H9 (cell line): Measurements from ENCODE around the gene RB1. TPM values are rescaled to one million over a fixed set of nuclear protein-coding genes. Genes with fewer than 3 reads are reported as not detected.

Source experiments
- DNase-seq: peaks from one replicate; pipeline ENCODE4 v3.0.0-alpha.2; 2017
- H2AFZ ChIP-seq: one replicate; pipeline ENCODE4 v1.6.1; 2013; ENCODE audit warnings: mild to moderate bottlenecking, low read length, control low read depth, moderate library complexity
- H2AK5ac ChIP-seq: 2 replicates; pipeline ENCODE4 v1.6.1; 2013; ENCODE audit warnings: low read length, control low read depth, mixed read lengths; ENCODE audit not compliant: insufficient read length
- H2BK120ac ChIP-seq: one replicate; pipeline ENCODE4 v1.6.1; 2013; ENCODE audit warnings: low read depth, mild to moderate bottlenecking, low read length, control low read depth, inconsistent platforms; ENCODE audit not compliant: poor library complexity, severe bottlenecking
- H2BK12ac ChIP-seq: 2 replicates; pipeline ENCODE4 v1.6.1; 2013; ENCODE audit warnings: low read length, control low read depth, mixed read lengths, low read depth; ENCODE audit not compliant: insufficient read length
- H2BK15ac ChIP-seq: 2 replicates; pipeline ENCODE4 v1.6.1; 2013; ENCODE audit warnings: low read depth, low read length, control low read depth
- H2BK20ac ChIP-seq: one replicate; pipeline ENCODE4 v1.6.1; 2013; ENCODE audit warnings: low read depth, mild to moderate bottlenecking, low read length, control low read depth, inconsistent platforms; ENCODE audit not compliant: poor library complexity, severe bottlenecking
- H2BK5ac ChIP-seq: 2 replicates; pipeline ENCODE4 v1.6.1; 2013; ENCODE audit warnings: low read length, control low read depth, mixed read lengths; ENCODE audit not compliant: insufficient read length
- H3K14ac ChIP-seq: 2 replicates; pipeline ENCODE4 v1.6.1; 2013; ENCODE audit warnings: low read length, control low read depth; ENCODE audit not compliant: insufficient read depth
- H3K18ac ChIP-seq: 2 replicates; pipeline ENCODE4 v1.6.1; 2013; ENCODE audit warnings: low read depth, mild to moderate bottlenecking, mixed read lengths, low read length, control low read depth; ENCODE audit not compliant: insufficient read length
- H3K23ac ChIP-seq: 2 replicates; pipeline ENCODE4 v1.6.1; 2013; ENCODE audit warnings: low read length, control low read depth, mixed read lengths, low read depth; ENCODE audit not compliant: insufficient read length
- H3K23me2 ChIP-seq: 2 replicates; pipeline ENCODE4 v1.6.1; 2013; ENCODE audit warnings: low read depth, mild to moderate bottlenecking, mixed read lengths, low read length, control low read depth; ENCODE audit not compliant: insufficient read length, poor library complexity, severe bottlenecking
- H3K27ac ChIP-seq: 2 replicates; pipeline ENCODE4 v1.5.1; 2013; ENCODE audit warnings: low read length, control low read depth, mixed read lengths, low read depth; ENCODE audit not compliant: insufficient read length
- H3K27me3 ChIP-seq: 2 replicates; pipeline ENCODE4 v1.6.1; 2013; ENCODE audit warnings: low read length, control low read depth, inconsistent platforms; ENCODE audit not compliant: insufficient read depth
- H3K4ac ChIP-seq: 2 replicates; pipeline ENCODE4 v1.6.1; 2013; ENCODE audit warnings: low read depth, mild to moderate bottlenecking, control low read depth, inconsistent platforms, low read length, moderate library complexity
- H3K4me1 ChIP-seq: 2 replicates; pipeline ENCODE4 v1.6.1; 2013; ENCODE audit warnings: low read length, control low read depth, inconsistent platforms; ENCODE audit not compliant: insufficient read depth
- H3K4me2 ChIP-seq: 2 replicates; pipeline ENCODE4 v1.6.1; 2013; ENCODE audit warnings: low read length, control low read depth, mixed read lengths; ENCODE audit not compliant: insufficient read length, insufficient read depth
- H3K56ac ChIP-seq: 2 replicates; pipeline ENCODE4 v1.6.1; 2013; ENCODE audit warnings: low read depth, mild to moderate bottlenecking, mixed read lengths, low read length, control low read depth; ENCODE audit not compliant: insufficient read length
- H3K79me1 ChIP-seq: 2 replicates; pipeline ENCODE4 v1.6.1; 2013; ENCODE audit warnings: low read depth, mild to moderate bottlenecking, moderate library complexity, low read length, control low read depth, inconsistent platforms; ENCODE audit not compliant: insufficient read depth, poor library complexity, severe bottlenecking
- H3K79me2 ChIP-seq: 2 replicates; pipeline ENCODE4 v1.6.1; 2013; ENCODE audit warnings: low read length, control low read depth, inconsistent platforms; ENCODE audit not compliant: insufficient read depth
- H3K9ac ChIP-seq: 2 replicates; pipeline ENCODE4 v1.6.1; 2013; ENCODE audit warnings: low read length, control low read depth, mixed read lengths; ENCODE audit not compliant: insufficient read length; ENCODE audit errors: extremely low read depth
- H3K9me3 ChIP-seq: one replicate; pipeline ENCODE4 v1.6.1; 2013; ENCODE audit warnings: low read depth, low read length, inconsistent platforms; ENCODE audit not compliant: control insufficient read depth
- H3T11ph ChIP-seq: one replicate; pipeline ENCODE4 v1.6.1; 2013; ENCODE audit warnings: mild to moderate bottlenecking, low read length, control low read depth, inconsistent platforms
- H4K20me1 ChIP-seq: one replicate; pipeline ENCODE4 v1.6.1; 2013; ENCODE audit not compliant: control insufficient read depth, insufficient read length, insufficient read depth
- H4K5ac ChIP-seq: 2 replicates; pipeline ENCODE4 v1.6.1; 2013; ENCODE audit warnings: low read depth, mild to moderate bottlenecking, mixed read lengths, low read length, control low read depth; ENCODE audit not compliant: insufficient read length
- H4K8ac ChIP-seq: replicated peaks from 2 replicates; pipeline ENCODE4 v1.6.1; 2013; ENCODE audit warnings: low read length, control low read depth, mixed read lengths, low read depth; ENCODE audit not compliant: insufficient read length
- H4K91ac ChIP-seq: 2 replicates; pipeline ENCODE4 v1.6.1; 2013; ENCODE audit warnings: low read depth, mild to moderate bottlenecking, moderate library complexity, mixed read lengths, low read length, control low read depth; ENCODE audit not compliant: insufficient read length
- H3K27ac Mint-ChIP-seq, 3 experiments: 2 replicates in 2 of 3; 3 replicates in 1 of 3; pipeline ENCODE4 v1.8.0; 2020 to 2021; ENCODE audit warnings: mixed read lengths in 3 of 3, mild to moderate bottlenecking in 1 of 3, moderate library complexity in 1 of 3
- H3K27me3 Mint-ChIP-seq: 2 replicates; pipeline ENCODE4 v1.8.0; 2021; ENCODE audit warnings: low read depth, mild to moderate bottlenecking, moderate library complexity, mixed read lengths
- H3K36me3 Mint-ChIP-seq, 3 experiments: 2 replicates in 2 of 3; 3 replicates in 1 of 3; pipeline ENCODE4 v1.8.0; 2020 to 2021; ENCODE audit warnings: low read depth in 3 of 3, mixed read lengths in 3 of 3; ENCODE audit not compliant: insufficient read depth in 1 of 3
- H3K4me1 Mint-ChIP-seq, 2 experiments: 2 replicates each; pipeline ENCODE4 v1.8.0; 2020; ENCODE audit warnings: mixed read lengths in 2 of 2
- H3K4me3 Mint-ChIP-seq, 2 experiments: 2 replicates in 1 of 2; 3 replicates in 1 of 2; pipeline ENCODE4 v1.8.0; 2020 to 2021; ENCODE audit warnings: mild to moderate bottlenecking in 2 of 2, mixed read lengths in 2 of 2, moderate library complexity in 1 of 2
- H3K9me3 Mint-ChIP-seq, 2 experiments: 2 replicates in 1 of 2; 3 replicates in 1 of 2; pipeline ENCODE4 v1.8.0; 2020; ENCODE audit warnings: mild to moderate bottlenecking in 2 of 2, mixed read lengths in 2 of 2, moderate library complexity in 1 of 2
- WGBS: extraction: QIAGEN DNeasy Blood & Tissue Kit; methylation state at CpG from one replicate; pipeline ENCODE4 v1.1.7; 2013; ENCODE audit warnings: missing lambda C conversion rate, low lambda C conversion rate, mixed read lengths; ENCODE audit not compliant: insufficient read length; ENCODE audit errors: extremely low coverage; 5-methylcytosine and 5-hydroxymethylcytosine counted together
- total RNA-seq: library from RNA; stranded (reverse); gene quantifications from 2 replicates; pipeline ENCODE4 v1.2.1, GENCODE V29; 2021
- TF ChIP-seq, protein P1 (sequence below): fragments of 200-600 bp; sonication (generic); conservative IDR thresholded peaks from 3 replicates; pipeline ENCODE4 v1.8.0; 2021; ENCODE audit warnings: antibody characterized with exemption, mild to moderate bottlenecking

Gene RB1
- total RNA-seq, 1 experiment from 2014 or later, result 20.5 TPM

DNA sequence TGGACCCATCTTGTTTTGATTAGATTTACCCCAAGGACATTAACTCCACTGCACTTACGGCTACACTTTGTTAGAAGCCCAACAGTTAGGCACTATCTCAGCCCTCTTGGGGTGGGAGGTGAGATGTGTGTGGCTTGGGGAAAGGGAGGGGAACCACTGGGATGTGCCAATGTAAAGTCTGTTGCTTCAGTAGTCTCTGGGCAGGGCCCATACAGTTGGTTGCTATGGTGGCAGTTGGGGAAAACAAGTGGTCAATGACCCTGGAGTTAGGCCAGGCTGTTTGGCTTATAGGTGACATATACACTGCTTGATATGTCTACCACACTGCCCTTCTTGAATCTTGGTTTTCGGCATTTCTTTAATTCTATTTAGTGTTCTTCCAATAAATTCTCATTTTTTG, 8.9 kb upstream of the RB1 start:
- Histone ChIP-seq H2BK12ac (no peak overlapping the region), H2AK5ac (no peak overlapping the region), H3K18ac (no peak overlapping the region), H3K79me2 (no peaks in the 10 kb centered on the region), H3K79me1 (no peaks in the 10 kb centered on the region), H3K4me1 (no peaks in the 10 kb centered on the region), H4K20me1 (no peaks in the 10 kb centered on the region), H3K9me3 (no peaks in the 10 kb centered on the region), H3K4me2 (no peak overlapping the region), H3K56ac (no peak overlapping the region), H3K23ac (no peak overlapping the region), H3T11ph (no peak overlapping the region), H3K27me3 (no peaks in the 10 kb centered on the region), H3K14ac (no peak overlapping the region), H2AFZ (no peak overlapping the region), H2BK15ac (no peak overlapping the region), H4K91ac (no peak overlapping the region), H4K5ac (no peak overlapping the region), H2BK20ac (no peak overlapping the region), H3K9ac (no peak overlapping the region), H3K4ac (no peak overlapping the region), H4K8ac (no peak overlapping the region), H2BK120ac (no peak overlapping the region), H3K27ac (no peak overlapping the region), H3K23me2 (no peaks in the 10 kb centered on the region), H2BK5ac (no peak overlapping the region)
- DNase-seq, result no peak
- no peaks in the 10 kb centered on the region for H3K27me3 Mint-ChIP-seq
- H3K9me3 Mint-ChIP-seq, result no peaks in the 10 kb centered on the region
- H3K4me3 Mint-ChIP-seq, result no peak overlapping the region
- H3K27ac Mint-ChIP-seq, result no peak overlapping the region
- H3K4me1 Mint-ChIP-seq, result no peaks in the 10 kb centered on the region
- TF ChIP-seq, protein P1, sequence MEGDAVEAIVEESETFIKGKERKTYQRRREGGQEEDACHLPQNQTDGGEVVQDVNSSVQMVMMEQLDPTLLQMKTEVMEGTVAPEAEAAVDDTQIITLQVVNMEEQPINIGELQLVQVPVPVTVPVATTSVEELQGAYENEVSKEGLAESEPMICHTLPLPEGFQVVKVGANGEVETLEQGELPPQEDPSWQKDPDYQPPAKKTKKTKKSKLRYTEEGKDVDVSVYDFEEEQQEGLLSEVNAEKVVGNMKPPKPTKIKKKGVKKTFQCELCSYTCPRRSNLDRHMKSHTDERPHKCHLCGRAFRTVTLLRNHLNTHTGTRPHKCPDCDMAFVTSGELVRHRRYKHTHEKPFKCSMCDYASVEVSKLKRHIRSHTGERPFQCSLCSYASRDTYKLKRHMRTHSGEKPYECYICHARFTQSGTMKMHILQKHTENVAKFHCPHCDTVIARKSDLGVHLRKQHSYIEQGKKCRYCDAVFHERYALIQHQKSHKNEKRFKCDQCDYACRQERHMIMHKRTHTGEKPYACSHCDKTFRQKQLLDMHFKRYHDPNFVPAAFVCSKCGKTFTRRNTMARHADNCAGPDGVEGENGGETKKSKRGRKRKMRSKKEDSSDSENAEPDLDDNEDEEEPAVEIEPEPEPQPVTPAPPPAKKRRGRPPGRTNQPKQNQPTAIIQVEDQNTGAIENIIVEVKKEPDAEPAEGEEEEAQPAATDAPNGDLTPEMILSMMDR, result no peak
- H3K36me3 Mint-ChIP-seq, result no peaks in the 10 kb centered on the region
- no CpG with 5 or more reads among the region's 2 CpGs for WGBS
